H9 (cell line): Measurements from ENCODE around the gene CFDP1. TPM values are rescaled to one million over a fixed set of nuclear protein-coding genes. Genes with fewer than 3 reads are reported as not detected.

Source experiments
- DNase-seq: peaks from one replicate; pipeline ENCODE4 v3.0.0-alpha.2; 2017
- H2AFZ ChIP-seq: one replicate; pipeline ENCODE4 v1.6.1; 2013; ENCODE audit warnings: mild to moderate bottlenecking, low read length, control low read depth, moderate library complexity
- H2AK5ac ChIP-seq: 2 replicates; pipeline ENCODE4 v1.6.1; 2013; ENCODE audit warnings: low read length, control low read depth, mixed read lengths; ENCODE audit not compliant: insufficient read length
- H2BK120ac ChIP-seq: one replicate; pipeline ENCODE4 v1.6.1; 2013; ENCODE audit warnings: low read depth, mild to moderate bottlenecking, low read length, control low read depth, inconsistent platforms; ENCODE audit not compliant: poor library complexity, severe bottlenecking
- H2BK12ac ChIP-seq: 2 replicates; pipeline ENCODE4 v1.6.1; 2013; ENCODE audit warnings: low read length, control low read depth, mixed read lengths, low read depth; ENCODE audit not compliant: insufficient read length
- H2BK15ac ChIP-seq: 2 replicates; pipeline ENCODE4 v1.6.1; 2013; ENCODE audit warnings: low read depth, low read length, control low read depth
- H2BK20ac ChIP-seq: one replicate; pipeline ENCODE4 v1.6.1; 2013; ENCODE audit warnings: low read depth, mild to moderate bottlenecking, low read length, control low read depth, inconsistent platforms; ENCODE audit not compliant: poor library complexity, severe bottlenecking
- H2BK5ac ChIP-seq: 2 replicates; pipeline ENCODE4 v1.6.1; 2013; ENCODE audit warnings: low read length, control low read depth, mixed read lengths; ENCODE audit not compliant: insufficient read length
- H3K14ac ChIP-seq: 2 replicates; pipeline ENCODE4 v1.6.1; 2013; ENCODE audit warnings: low read length, control low read depth; ENCODE audit not compliant: insufficient read depth
- H3K18ac ChIP-seq: 2 replicates; pipeline ENCODE4 v1.6.1; 2013; ENCODE audit warnings: low read depth, mild to moderate bottlenecking, mixed read lengths, low read length, control low read depth; ENCODE audit not compliant: insufficient read length
- H3K23ac ChIP-seq: 2 replicates; pipeline ENCODE4 v1.6.1; 2013; ENCODE audit warnings: low read length, control low read depth, mixed read lengths, low read depth; ENCODE audit not compliant: insufficient read length
- H3K23me2 ChIP-seq: 2 replicates; pipeline ENCODE4 v1.6.1; 2013; ENCODE audit warnings: low read depth, mild to moderate bottlenecking, mixed read lengths, low read length, control low read depth; ENCODE audit not compliant: insufficient read length, poor library complexity, severe bottlenecking
- H3K27ac ChIP-seq: 2 replicates; pipeline ENCODE4 v1.5.1; 2013; ENCODE audit warnings: low read length, control low read depth, mixed read lengths, low read depth; ENCODE audit not compliant: insufficient read length
- H3K27me3 ChIP-seq: 2 replicates; pipeline ENCODE4 v1.6.1; 2013; ENCODE audit warnings: low read length, control low read depth, inconsistent platforms; ENCODE audit not compliant: insufficient read depth
- H3K4ac ChIP-seq: 2 replicates; pipeline ENCODE4 v1.6.1; 2013; ENCODE audit warnings: low read depth, mild to moderate bottlenecking, control low read depth, inconsistent platforms, low read length, moderate library complexity
- H3K4me1 ChIP-seq: 2 replicates; pipeline ENCODE4 v1.6.1; 2013; ENCODE audit warnings: low read length, control low read depth, inconsistent platforms; ENCODE audit not compliant: insufficient read depth
- H3K4me2 ChIP-seq: 2 replicates; pipeline ENCODE4 v1.6.1; 2013; ENCODE audit warnings: low read length, control low read depth, mixed read lengths; ENCODE audit not compliant: insufficient read length, insufficient read depth
- H3K56ac ChIP-seq: 2 replicates; pipeline ENCODE4 v1.6.1; 2013; ENCODE audit warnings: low read depth, mild to moderate bottlenecking, mixed read lengths, low read length, control low read depth; ENCODE audit not compliant: insufficient read length
- H3K79me1 ChIP-seq: 2 replicates; pipeline ENCODE4 v1.6.1; 2013; ENCODE audit warnings: low read depth, mild to moderate bottlenecking, moderate library complexity, low read length, control low read depth, inconsistent platforms; ENCODE audit not compliant: insufficient read depth, poor library complexity, severe bottlenecking
- H3K79me2 ChIP-seq: 2 replicates; pipeline ENCODE4 v1.6.1; 2013; ENCODE audit warnings: low read length, control low read depth, inconsistent platforms; ENCODE audit not compliant: insufficient read depth
- H3K9ac ChIP-seq: 2 replicates; pipeline ENCODE4 v1.6.1; 2013; ENCODE audit warnings: low read length, control low read depth, mixed read lengths; ENCODE audit not compliant: insufficient read length; ENCODE audit errors: extremely low read depth
- H3K9me3 ChIP-seq: one replicate; pipeline ENCODE4 v1.6.1; 2013; ENCODE audit warnings: low read depth, low read length, inconsistent platforms; ENCODE audit not compliant: control insufficient read depth
- H3T11ph ChIP-seq: one replicate; pipeline ENCODE4 v1.6.1; 2013; ENCODE audit warnings: mild to moderate bottlenecking, low read length, control low read depth, inconsistent platforms
- H4K20me1 ChIP-seq: one replicate; pipeline ENCODE4 v1.6.1; 2013; ENCODE audit not compliant: control insufficient read depth, insufficient read length, insufficient read depth
- H4K5ac ChIP-seq: 2 replicates; pipeline ENCODE4 v1.6.1; 2013; ENCODE audit warnings: low read depth, mild to moderate bottlenecking, mixed read lengths, low read length, control low read depth; ENCODE audit not compliant: insufficient read length
- H4K8ac ChIP-seq: replicated peaks from 2 replicates; pipeline ENCODE4 v1.6.1; 2013; ENCODE audit warnings: low read length, control low read depth, mixed read lengths, low read depth; ENCODE audit not compliant: insufficient read length
- H4K91ac ChIP-seq: 2 replicates; pipeline ENCODE4 v1.6.1; 2013; ENCODE audit warnings: low read depth, mild to moderate bottlenecking, moderate library complexity, mixed read lengths, low read length, control low read depth; ENCODE audit not compliant: insufficient read length
- H3K27ac Mint-ChIP-seq, 3 experiments: 2 replicates in 2 of 3; 3 replicates in 1 of 3; pipeline ENCODE4 v1.8.0; 2020 to 2021; ENCODE audit warnings: mixed read lengths in 3 of 3, mild to moderate bottlenecking in 1 of 3, moderate library complexity in 1 of 3
- H3K27me3 Mint-ChIP-seq: 2 replicates; pipeline ENCODE4 v1.8.0; 2021; ENCODE audit warnings: low read depth, mild to moderate bottlenecking, moderate library complexity, mixed read lengths
- H3K36me3 Mint-ChIP-seq, 3 experiments: 2 replicates in 2 of 3; 3 replicates in 1 of 3; pipeline ENCODE4 v1.8.0; 2020 to 2021; ENCODE audit warnings: low read depth in 3 of 3, mixed read lengths in 3 of 3; ENCODE audit not compliant: insufficient read depth in 1 of 3
- H3K4me1 Mint-ChIP-seq, 2 experiments: 2 replicates each; pipeline ENCODE4 v1.8.0; 2020; ENCODE audit warnings: mixed read lengths in 2 of 2
- H3K4me3 Mint-ChIP-seq, 2 experiments: 2 replicates in 1 of 2; 3 replicates in 1 of 2; pipeline ENCODE4 v1.8.0; 2020 to 2021; ENCODE audit warnings: mild to moderate bottlenecking in 2 of 2, mixed read lengths in 2 of 2, moderate library complexity in 1 of 2
- H3K9me3 Mint-ChIP-seq, 2 experiments: 2 replicates in 1 of 2; 3 replicates in 1 of 2; pipeline ENCODE4 v1.8.0; 2020; ENCODE audit warnings: mild to moderate bottlenecking in 2 of 2, mixed read lengths in 2 of 2, moderate library complexity in 1 of 2
- CTCF ChIP-seq: fragments of 200-600 bp; sonication (generic); conservative IDR thresholded peaks from 3 replicates; pipeline ENCODE4 v1.8.0; 2021; ENCODE audit warnings: antibody characterized with exemption, mild to moderate bottlenecking
- WGBS: extraction: QIAGEN DNeasy Blood & Tissue Kit; methylation state at CpG from one replicate; pipeline ENCODE4 v1.1.7; 2013; ENCODE audit warnings: missing lambda C conversion rate, low lambda C conversion rate, mixed read lengths; ENCODE audit not compliant: insufficient read length; ENCODE audit errors: extremely low coverage; 5-methylcytosine and 5-hydroxymethylcytosine counted together
- total RNA-seq: library from RNA; stranded (reverse); gene quantifications from 2 replicates; pipeline ENCODE4 v1.2.1, GENCODE V29; 2021

Gene CFDP1
- total RNA-seq, 1 experiment from 2014 or later: 89.2 TPM

GRCh38 chr16:75305364-75306098 is 127.8 kb downstream of the CFDP1 start:
- H3K36me3 Mint-ChIP-seq: peaks cover 16 to 45% (median 40%) of the 10 kb centered on the region in 3 experiments
- peaks cover 4 to 9% of the 10 kb centered on the region in 2 experiments; a peak in 2 of 4 replicates for H3K4me1 Mint-ChIP-seq
- H2BK5ac ChIP-seq: no peak overlapping the region
- no peak overlapping the region for H3K4ac ChIP-seq
- no peak overlapping the region for H3T11ph ChIP-seq
- H3K27me3 ChIP-seq: no peaks in the 10 kb centered on the region
- H4K91ac ChIP-seq: no peak overlapping the region
- no peak overlapping the region for H3K9ac ChIP-seq
- H3K79me1 ChIP-seq: no peaks in the 10 kb centered on the region
- H3K23ac ChIP-seq: no peak overlapping the region
- no peaks in the 10 kb centered on the region for H4K20me1 ChIP-seq
- no peak overlapping the region for H2AFZ ChIP-seq
- no peak overlapping the region for H2BK20ac ChIP-seq
- H3K56ac ChIP-seq: no peak overlapping the region
- H3K14ac ChIP-seq: no peak overlapping the region
- no peaks in the 10 kb centered on the region for H3K4me1 ChIP-seq
- H3K18ac ChIP-seq: no peak overlapping the region
- H3K27ac ChIP-seq: no peak overlapping the region
- H2AK5ac ChIP-seq: no peak overlapping the region
- H2BK12ac ChIP-seq: no peak overlapping the region
- no peak for TF ChIP-seq CTCF
- H3K9me3 ChIP-seq: no peaks in the 10 kb centered on the region
- WGBS: no CpG with 5 or more reads among the region's 8 CpGs
- no peak overlapping the region for H3K4me3 Mint-ChIP-seq
- H3K9me3 Mint-ChIP-seq: no peaks in the 10 kb centered on the region
- H3K23me2 ChIP-seq: no peaks in the 10 kb centered on the region
- H3K79me2 ChIP-seq: no peaks in the 10 kb centered on the region
- H3K27me3 Mint-ChIP-seq: no peaks in the 10 kb centered on the region
- no peak overlapping the region for H4K5ac ChIP-seq
- no peak overlapping the region for H4K8ac ChIP-seq
- no peak for DNase-seq
- no peak overlapping the region for H2BK15ac ChIP-seq
- no peak overlapping the region; a peak in 2 of 7 replicates for H3K27ac Mint-ChIP-seq
- H2BK120ac ChIP-seq: no peak overlapping the region
- no peak overlapping the region for H3K4me2 ChIP-seq
